ENCODE results near the gene BRD9. TPM values are rescaled to one million over a fixed set of nuclear protein-coding genes. Genes with fewer than 3 reads are reported as not detected.
A peak's percentile ranks its signal among the peaks of the same experiment; 100 is the strongest.
"Not testable (repeated sequence)": the region's sequence is repeated elsewhere in the genome, so short reads cannot be mapped to it uniquely, and the experiment has no call there.

Gene BRD9
- total RNA-seq, 1 donor from 2014 or later: 33.8 TPM

DNA sequence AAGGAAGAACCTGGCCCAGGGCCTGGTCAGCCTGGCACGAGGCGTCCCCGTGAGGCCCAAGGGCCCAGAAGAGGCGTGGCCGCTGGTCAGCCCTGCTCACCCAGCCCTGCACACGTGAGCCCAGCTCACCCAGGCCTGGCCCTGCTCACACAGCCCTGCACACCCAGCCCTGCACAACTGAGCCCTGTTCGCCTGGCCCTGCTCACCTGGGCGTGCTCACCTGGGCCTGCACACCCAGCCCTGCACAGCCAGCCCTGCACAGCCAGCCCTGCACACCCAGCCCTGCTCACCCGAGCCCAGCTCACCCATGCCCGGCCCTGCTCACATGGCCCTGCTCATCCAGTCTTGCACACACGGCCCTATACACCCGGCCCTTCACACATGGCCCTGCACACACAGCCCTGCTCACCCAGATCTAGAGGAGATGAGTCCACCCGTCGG is 43.9 kb downstream of the BRD9 start:
- intact Hi-C loops (cut with DNase I): no loop called here
- H3K9me3 ChIP-seq: no peaks in the 10 kb centered on the region
- TF ChIP-seq, protein P1, sequence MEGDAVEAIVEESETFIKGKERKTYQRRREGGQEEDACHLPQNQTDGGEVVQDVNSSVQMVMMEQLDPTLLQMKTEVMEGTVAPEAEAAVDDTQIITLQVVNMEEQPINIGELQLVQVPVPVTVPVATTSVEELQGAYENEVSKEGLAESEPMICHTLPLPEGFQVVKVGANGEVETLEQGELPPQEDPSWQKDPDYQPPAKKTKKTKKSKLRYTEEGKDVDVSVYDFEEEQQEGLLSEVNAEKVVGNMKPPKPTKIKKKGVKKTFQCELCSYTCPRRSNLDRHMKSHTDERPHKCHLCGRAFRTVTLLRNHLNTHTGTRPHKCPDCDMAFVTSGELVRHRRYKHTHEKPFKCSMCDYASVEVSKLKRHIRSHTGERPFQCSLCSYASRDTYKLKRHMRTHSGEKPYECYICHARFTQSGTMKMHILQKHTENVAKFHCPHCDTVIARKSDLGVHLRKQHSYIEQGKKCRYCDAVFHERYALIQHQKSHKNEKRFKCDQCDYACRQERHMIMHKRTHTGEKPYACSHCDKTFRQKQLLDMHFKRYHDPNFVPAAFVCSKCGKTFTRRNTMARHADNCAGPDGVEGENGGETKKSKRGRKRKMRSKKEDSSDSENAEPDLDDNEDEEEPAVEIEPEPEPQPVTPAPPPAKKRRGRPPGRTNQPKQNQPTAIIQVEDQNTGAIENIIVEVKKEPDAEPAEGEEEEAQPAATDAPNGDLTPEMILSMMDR (IDR thresholded peaks at IDR 0.05): no peak

DNA sequence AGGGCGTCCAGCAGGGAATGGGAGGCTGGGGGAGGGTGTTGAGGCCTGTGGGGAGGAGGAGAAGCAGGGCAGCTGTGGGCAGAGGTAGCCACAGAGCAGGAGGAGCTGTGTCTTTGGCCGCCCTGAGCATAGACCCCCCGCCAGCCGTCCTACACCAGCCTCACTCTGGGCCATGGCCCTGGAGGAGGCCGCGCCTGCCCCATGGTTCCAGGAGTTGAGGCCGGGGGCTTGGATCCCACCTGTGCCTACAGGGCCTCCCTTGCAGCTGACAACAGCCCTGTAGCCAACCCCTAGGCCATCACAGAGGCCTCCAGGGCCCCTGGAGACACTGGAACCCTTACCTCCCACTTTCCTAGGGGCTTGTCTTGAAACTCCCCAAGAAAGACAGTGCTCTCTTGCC is 44.9 kb downstream of the BRD9 start:
- peaks cover 19% of the 10 kb centered on the region for H3K27me3 ChIP-seq
- H3K9me3 ChIP-seq; H3K27ac ChIP-seq; DNase-seq; intact Hi-C loops (cut with DNase I); H3K4me3 ChIP-seq; H3K36me3 ChIP-seq; H3K4me1 ChIP-seq; ATAC-seq: not testable (repeated sequence)

More for the DNA sequence above, 43.9 kb downstream of the BRD9 start:
- Histone ChIP-seq H3K4me3 (no peak overlapping the region), H3K27me3 (peaks cover 19% of the 10 kb centered on the region), H3K27ac (no peak overlapping the region), H3K36me3 (no peaks in the 10 kb centered on the region), H3K4me1 (no peaks in the 10 kb centered on the region)
- no peak for ATAC-seq
- DNase-seq: peak; percentile 54

DNA sequence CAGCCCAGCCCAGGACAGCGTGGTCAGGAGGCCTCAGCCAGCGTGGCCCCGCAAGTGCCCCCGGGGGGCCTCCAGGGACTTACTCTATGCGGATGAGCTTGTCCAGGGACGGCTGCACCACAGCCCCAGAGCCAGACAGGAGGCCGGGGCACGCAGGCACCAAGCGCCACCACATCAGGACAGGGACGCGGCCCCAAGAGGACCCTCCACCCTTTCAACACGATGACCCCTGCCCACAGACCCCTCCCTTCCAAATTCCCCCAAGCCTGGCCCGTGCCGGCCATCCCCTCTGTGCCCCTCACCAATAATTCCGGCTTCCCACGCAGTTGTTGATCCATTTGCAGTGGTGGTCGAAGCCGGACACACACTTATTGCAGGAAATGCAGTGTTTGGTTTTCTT is 45.4 kb downstream of the BRD9 start:
- H3K4me3 ChIP-seq; H3K9me3 ChIP-seq; intact Hi-C loops (cut with DNase I); H3K4me1 ChIP-seq; ATAC-seq; DNase-seq; H3K36me3 ChIP-seq; H3K27ac ChIP-seq: not testable (repeated sequence)
- peaks cover 19% of the 10 kb centered on the region for H3K27me3 ChIP-seq

DNA sequence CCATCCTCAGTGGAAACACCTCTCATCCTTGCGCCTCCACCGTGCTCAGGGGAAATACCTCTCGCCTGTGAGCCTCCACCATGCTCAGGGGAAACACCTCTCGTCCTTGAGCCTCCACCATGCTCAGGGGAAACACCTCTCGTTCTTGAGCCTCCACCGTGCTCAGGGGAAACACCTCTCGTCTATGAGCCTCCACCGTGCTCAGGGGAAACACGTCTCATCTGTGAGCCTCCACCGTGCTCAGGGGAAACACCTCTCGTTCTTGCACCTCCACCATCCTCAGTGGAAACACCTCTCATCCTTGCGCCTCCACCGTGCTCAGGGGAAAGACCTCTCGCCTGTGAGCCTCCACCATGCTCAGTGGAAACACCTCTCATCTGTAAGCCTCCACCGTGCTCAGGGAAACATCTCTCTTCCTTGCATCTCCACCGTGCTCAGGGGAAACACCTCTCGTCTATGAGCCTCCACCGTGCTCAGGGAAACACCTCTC is 46.0 kb downstream of the BRD9 start:
- H3K9me3 ChIP-seq; intact Hi-C loops (cut with DNase I); H3K36me3 ChIP-seq; ATAC-seq; H3K27ac ChIP-seq; H3K4me3 ChIP-seq; H3K4me1 ChIP-seq: not testable (repeated sequence)
- peaks cover 18% of the 10 kb centered on the region for H3K27me3 ChIP-seq
- peak; percentile 60 for DNase-seq

DNA sequence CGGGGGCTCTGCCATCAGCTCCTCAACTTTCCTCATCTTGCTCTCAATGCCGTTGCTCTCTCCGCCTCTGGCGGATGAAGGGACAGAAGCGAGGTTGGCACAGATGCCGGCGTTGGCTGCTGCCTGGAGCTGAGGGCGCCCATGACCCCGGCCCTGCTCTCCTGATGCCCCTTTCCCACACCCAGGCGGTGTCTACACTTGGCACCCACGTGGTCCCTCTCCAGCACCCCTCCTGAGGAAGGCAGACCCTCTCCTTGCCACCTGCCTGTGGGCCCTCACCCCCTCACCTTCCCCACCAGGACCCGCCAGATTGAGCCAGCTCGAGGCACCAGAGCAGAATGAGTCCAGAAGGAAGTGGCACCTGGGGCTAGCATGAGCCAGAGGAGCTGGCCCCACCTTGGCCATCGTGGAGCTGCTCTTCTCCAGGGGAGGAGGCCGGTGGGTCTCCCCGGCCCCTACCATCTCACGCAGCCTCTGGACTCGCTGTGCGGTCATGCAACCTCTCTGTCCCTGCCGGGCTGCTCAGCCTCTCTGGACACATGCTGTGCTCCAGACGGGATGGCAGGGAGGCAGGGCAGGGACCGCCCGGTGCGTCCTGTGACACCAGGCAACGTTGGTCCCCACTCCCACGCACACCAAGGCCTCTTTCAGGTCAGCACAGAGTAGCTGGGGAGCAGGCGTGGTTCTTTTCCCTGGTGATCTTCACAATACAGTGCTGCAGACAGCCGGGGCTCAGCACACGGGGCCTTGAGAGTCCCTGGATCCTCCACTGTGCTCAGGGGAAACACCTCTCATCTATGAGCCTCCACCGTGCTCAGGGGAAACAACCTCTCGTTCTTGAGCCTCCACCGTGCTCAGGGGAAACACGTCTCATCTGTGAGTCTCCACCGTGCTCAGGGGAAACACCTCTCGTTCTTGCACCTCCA is 46.7 kb downstream of the BRD9 start:
- ATAC-seq; intact Hi-C loops (cut with DNase I); H3K27ac ChIP-seq; H3K9me3 ChIP-seq; DNase-seq; H3K4me3 ChIP-seq; H3K36me3 ChIP-seq; H3K4me1 ChIP-seq: not testable (repeated sequence)
- H3K27me3 ChIP-seq: peaks cover 11% of the 10 kb centered on the region

DNA sequence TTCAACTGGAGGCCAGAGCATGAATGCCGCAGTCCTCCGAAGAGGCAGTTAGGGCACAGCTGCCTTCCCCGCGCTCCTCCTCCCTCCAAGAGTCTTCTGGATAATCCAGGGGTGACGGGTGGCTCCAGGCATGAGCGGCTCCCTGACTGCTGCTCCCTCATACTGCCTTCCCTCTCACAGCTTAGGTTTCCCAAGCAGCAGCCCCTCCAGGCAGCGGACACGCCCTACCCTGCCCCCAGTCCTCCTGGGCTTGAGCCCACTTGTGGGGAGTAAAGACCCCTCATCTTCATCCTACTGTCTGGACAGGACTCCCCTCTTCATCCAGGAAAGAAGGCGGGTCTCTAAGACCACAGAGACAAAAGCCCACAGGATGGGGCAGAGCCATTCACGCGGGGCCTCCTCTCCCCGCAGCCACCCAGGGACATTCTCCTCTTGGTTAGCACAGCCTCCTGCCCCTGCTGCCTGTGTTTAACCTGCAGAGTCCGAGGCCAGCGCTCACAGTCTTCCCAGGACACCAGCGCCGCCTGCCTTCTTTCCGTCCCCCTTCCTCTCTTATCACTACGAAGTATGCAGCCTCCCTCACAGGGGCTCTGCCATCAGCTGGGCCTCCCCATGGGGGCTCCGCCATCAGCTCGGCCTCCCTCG is 47.4 kb downstream of the BRD9 start:
- H3K27me3 ChIP-seq; H3K4me1 ChIP-seq; H3K27ac ChIP-seq; H3K4me3 ChIP-seq; intact Hi-C loops (cut with DNase I); H3K9me3 ChIP-seq; ATAC-seq; H3K36me3 ChIP-seq: not testable (repeated sequence)
- peak; percentile 61 for DNase-seq

DNA sequence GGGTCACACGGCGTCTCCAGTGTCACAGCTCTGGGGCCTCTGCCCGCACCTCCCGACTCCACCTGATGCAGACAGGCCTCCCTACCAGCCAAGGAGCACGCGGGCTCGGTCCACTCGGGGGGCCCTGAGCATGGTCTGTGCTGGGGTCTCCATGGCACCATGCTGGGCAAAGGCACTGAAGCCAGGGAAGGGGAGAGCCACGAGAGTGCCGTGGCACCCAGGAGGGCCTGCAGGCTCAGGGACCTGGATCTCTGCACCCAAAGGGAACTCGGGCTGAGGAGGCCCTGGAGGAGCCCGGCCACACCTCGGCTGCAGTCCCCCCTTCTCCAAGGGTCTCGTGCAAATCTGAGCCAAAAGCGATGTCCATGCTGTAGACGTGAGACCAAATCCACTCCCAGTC is 48.2 kb downstream of the BRD9 start:
- H3K4me3 ChIP-seq; H3K9me3 ChIP-seq; ATAC-seq; H3K4me1 ChIP-seq; H3K27ac ChIP-seq; H3K27me3 ChIP-seq; H3K36me3 ChIP-seq; intact Hi-C loops (cut with DNase I): not testable (repeated sequence)
- DNase-seq: peak; percentile 65

DNA sequence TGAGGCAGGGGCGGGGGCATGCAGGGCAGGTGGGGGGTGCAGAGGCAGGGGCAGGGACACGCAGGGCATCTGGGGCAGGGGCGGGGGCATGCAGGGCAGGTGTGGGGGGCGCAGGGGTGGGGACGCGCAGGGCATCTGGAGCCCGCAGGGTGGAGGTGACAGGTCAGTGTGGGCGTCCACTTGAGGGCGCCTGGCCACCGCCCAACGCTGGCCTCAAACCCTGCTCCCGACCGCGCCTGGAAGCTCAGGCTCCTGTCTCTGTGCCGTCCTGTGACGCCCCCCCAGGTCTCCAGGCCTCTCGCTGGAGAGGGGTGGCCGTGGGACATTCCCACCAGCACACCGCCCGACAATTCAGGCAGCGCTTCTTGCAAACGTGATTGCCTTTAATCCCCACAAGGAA is 48.7 kb downstream of the BRD9 start:
- intact Hi-C loops (cut with DNase I); H3K27ac ChIP-seq; H3K36me3 ChIP-seq; H3K9me3 ChIP-seq; ATAC-seq; H3K4me1 ChIP-seq; H3K4me3 ChIP-seq; H3K27me3 ChIP-seq: not testable (repeated sequence)
- peak; percentile 58 for DNase-seq

DNA sequence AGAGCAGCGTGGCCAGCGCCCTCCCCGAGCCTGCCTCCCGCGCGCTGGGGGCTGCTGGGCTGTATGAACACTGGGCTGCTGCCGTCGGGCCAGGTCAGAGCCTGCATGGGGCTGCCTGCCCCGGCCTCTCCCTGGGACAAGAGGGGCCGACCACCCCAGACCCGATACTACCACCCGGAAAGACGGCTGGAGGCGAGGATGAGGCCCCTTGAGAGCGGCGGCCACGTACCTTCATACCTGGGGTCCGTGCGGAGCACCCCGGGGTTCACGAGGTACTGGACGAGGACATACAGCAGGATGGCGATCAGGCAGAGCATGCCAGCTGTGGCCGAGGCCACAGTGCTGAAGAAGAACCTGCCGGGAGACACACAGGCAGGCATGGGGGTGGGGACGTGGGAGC is 49.2 kb downstream of the BRD9 start:
- H3K27ac ChIP-seq; H3K36me3 ChIP-seq; H3K9me3 ChIP-seq; H3K27me3 ChIP-seq; H3K4me3 ChIP-seq; ATAC-seq; H3K4me1 ChIP-seq; intact Hi-C loops (cut with DNase I): not testable (repeated sequence)
- DNase-seq: peak; percentile 54

DNA sequence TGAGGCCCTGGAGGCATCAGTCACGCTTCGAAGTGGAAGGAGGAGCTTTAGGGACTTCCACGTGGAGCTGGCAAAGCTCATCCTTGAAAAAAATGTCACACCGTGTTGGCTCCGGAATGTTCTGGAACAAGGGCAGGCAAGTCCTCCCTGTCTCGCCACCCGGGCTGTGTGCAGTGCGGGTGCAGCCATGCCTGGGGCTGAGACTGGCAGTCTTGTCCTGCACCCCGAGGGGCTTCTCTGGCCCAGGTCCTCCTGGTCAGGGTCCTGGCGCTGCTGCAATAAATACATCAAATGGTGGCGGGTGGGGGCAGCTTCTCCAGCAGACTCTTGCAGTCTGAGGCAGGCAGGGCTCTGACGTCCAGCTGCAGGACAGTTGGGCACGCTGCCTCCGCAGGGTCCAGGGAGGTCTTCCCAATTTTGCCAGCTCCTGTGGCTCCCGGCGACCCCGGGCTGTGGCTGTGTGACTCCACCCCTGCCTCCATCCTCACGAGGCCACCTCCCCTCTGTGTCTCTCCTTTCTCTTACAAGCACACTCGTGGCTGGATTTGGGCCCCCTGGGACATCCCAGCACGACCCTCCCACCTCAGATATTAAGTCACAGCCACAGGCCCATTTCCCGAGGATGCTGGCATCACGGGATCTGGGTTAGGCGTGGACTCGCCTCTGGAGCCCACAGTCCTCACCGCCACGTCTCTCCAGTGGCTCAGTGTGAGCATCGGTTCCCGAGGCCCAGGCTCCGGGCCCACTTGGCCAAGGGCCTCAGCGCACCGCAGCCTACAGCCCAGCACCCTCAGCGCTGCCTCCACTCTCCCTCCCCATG is 50.0 kb downstream of the BRD9 start:
- not testable (repeated sequence) for H3K4me1 ChIP-seq

DNA sequence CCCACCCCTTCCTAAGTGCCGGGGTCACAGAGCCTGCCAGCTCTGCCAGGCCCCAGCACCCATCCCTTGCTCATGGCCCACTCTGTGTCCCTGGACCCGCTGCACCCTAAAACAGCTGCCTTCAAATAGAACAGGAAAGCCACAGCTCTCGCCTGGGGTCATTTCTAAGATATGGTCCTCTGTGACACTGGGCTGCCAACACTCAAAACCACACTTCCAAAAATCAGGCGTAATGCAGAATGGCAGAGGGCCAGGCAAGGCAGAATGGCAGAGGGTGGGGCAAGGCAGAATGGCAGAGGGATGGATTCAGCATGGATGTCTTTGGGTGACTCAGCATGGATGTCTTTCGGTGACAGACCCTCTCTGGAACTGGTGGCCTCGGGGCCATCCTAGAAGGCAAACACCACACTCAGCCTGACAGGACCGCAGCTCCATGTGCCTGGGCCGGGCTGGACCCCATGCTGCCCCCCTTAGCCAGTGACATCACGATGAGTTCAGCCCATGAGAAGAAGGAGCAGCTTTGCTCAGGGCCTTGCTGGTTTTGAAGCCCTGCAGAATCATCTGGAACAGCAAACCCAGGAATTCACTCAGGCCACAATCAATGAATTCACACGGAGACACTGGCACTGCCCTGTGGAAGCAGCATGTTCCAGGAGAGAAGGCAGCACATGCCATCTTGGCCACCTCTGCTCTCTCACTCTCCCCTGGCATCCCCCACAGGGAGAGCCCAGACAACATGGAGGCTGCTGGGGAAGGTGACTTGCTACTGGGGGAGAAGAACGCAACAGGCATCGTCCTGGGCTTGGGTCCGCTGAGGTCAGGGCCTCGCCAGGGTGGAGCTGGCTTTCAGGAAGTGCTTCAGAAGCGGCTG is 50.8 kb downstream of the BRD9 start:
- H3K27me3 ChIP-seq; H3K27ac ChIP-seq; H3K36me3 ChIP-seq; intact Hi-C loops (cut with DNase I); H3K9me3 ChIP-seq; H3K4me3 ChIP-seq; ATAC-seq; H3K4me1 ChIP-seq: not testable (repeated sequence)
- DNase-seq: peak; percentile 54

More for the DNA sequence above, 50.0 kb downstream of the BRD9 start:
- H3K9me3 ChIP-seq; ATAC-seq; H3K27me3 ChIP-seq; H3K36me3 ChIP-seq; H3K27ac ChIP-seq; H3K4me3 ChIP-seq; intact Hi-C loops (cut with DNase I): not testable (repeated sequence)
- peak; percentile 60 for DNase-seq

DNA sequence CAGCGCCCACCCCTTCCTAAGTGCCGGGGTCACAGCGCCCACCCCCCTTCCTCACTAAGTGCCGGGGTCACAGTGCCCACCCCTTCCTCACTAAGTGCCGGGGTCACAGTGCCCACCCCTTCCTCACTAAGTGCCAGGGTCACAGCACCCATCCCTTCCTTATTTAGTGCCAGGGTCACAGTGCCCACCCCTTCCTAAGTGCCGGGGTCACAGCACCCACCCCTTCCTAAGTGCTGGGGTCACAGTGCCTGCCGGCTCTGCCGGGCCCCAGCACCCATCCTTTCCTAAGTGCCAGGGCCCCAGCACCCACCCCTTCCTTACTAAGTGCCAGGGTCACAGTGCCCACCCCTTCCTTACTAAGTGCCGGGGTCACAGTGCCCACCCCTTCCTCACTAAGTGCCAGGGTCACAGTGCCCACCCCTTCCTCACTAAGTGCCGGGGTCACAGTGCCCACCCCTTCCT is 51.6 kb downstream of the BRD9 start:
- H3K36me3 ChIP-seq; intact Hi-C loops (cut with DNase I); H3K4me1 ChIP-seq; ATAC-seq; H3K27ac ChIP-seq; DNase-seq; H3K4me3 ChIP-seq; H3K9me3 ChIP-seq; H3K27me3 ChIP-seq: not testable (repeated sequence)

Data from upper lobe of right lung (tissue), 1 donor.